Measurements from ENCODE around the gene TMEM260.

- TF ChIP-seq MAX (IDR thresholded peaks at IDR 0.05; ENCODE audit: insufficient read depth, insufficient read length), result no peak
- no peak for TF ChIP-seq CTCF (IDR thresholded peaks at IDR 0.05; ENCODE audit: extremely low read depth in 1 of 2, insufficient read depth in 1 of 2, low read depth in 1 of 2, low read length in 2 of 2)
- TF ChIP-seq POLR2A (IDR thresholded peaks at IDR 0.05; ENCODE audit: low read depth, low read length), result no peak
- no peak for TF ChIP-seq JUN (IDR thresholded peaks at IDR 0.05; ENCODE audit: borderline replicate concordance, insufficient read depth, insufficient read length, low read depth)
- TF ChIP-seq EZH2 (IDR thresholded peaks at IDR 0.05; ENCODE audit: borderline replicate concordance, low read depth, low read length, severe bottlenecking), result no peak
These were observed 106.8 kb downstream of the TMEM260 start for GRCh38 chr14:56686416-56686815.
